Activated CD4-positive, CD25-positive, alpha-beta regulatory T cell treated with anti-CD3 and anti-CD28 coated beads, Interleukin-2, amount 50 U/mL, for 24 hours (primary cell): ENCODE results near the gene HADHB.
A peak's percentile ranks its signal among the peaks of the same experiment; 100 is the strongest.

Source experiments
- ATAC-seq, 2 donors: fragments of 150-1000 bp; cut with Tn5 transposase; one replicate each; pipeline ENCODE4 v1.10.0; 2021; ENCODE audit warnings: mild to moderate bottlenecking in 1 of 2, moderate library complexity in 1 of 2

HADHB gene

GRCh38 chr2:26244309-26245230, at the start of gene HADHB, which contains the start of gene HADHA:
Gene HADHB, plus strand, starts transcription at chr2:26244939. Its CDS starts 9,316 bp downstream, at chr2:26254255.
Gene HADHA, minus strand, starts transcription at chr2:26244632. Its CDS starts 36 bp downstream, at chr2:26244596.
- ATAC-seq, result peak; percentile 81 to 85

DNA sequence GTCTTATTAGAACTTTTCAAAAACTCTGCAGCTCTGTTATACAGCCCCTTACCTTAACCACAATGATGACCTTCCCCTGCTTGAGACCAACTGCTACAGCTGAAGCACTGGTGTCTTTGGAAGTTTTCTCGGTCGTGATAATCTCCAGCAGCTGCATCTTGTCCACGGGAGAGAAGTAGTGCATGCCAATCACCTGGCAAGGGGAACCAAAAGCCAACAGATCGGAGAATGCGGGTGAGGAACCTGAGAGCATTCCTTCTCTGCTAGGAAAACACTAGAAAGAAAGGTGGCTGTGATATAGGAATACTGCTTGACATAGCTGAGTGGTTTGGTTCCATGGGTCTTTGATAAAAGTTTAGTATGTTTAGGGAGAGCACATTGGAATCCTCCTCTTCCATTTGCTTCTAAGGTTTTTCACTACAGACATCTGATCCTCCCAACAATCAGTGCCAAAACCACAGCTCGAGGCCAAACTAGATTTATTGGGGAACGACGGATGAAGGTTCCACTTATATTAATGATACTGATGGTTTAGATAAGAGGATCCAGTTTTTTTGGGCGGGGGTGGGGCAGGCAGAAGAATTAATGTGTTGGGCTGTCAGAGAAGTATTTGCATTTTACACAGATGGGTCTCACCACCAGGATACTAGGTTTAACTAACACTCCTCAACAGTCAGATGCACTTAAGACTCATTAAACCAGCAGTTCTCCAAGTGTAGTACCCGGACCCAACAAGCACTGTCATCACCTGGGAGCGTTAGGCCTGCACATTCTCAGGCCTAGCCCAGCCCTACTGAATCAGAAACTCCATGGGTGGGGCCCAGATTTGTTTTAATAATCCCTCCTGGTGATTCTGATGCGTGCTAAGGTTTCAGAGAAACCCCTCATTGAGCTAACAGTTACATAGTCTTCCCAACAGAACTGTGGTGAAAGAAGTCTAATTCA, 49.4 kb upstream of the HADHB start:
- no peak for ATAC-seq

GRCh38 chr2:26196683-26197418, 47.9 kb upstream of the HADHB start:
- no peak for ATAC-seq

DNA sequence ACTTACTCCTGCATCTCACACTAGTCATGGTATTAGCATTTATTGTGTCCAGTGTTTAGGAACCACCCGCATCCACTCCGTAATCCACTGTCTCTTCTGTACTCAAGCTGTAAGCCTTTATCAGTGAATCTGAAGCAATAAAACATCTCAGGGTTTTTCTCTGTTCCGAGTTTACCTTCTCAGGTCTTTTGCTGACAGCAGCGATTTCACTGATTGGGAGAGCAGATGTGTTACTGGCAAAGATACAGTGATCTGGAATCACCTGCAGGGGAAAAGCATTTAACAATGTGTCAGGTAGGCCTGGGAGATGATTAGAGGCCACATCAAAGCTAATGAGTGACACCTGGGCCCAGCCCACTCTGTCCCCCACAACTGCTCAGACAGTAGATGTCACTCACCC, 47.2 kb upstream of the HADHB start:
- ATAC-seq, result no peak

DNA sequence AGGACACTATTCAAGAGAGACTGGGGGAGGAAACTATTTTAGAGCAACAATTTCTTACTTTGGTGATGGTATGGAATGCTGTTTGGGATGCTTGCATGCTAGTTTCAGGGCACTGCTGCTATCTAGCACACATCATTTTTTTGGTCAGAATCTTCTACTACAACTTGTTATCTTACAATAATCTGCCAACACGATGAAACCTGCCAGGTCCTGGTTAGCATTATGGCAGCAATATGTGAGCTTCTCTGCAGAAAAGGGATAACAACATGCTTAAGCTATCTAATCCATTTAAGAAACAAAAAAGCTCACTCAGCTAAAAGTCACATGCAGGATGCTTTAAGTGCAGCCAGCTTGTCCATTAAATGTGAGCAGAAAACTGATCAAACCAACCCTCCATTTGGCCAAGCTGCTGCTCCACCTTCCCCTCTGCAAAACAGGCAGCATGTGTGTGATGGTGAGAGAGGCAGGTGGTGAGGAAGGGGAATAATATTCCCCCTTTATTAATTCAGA, 41.7 kb upstream of the HADHB start:
- no peak for ATAC-seq

- no peak for ATAC-seq
Observed at GRCh38 chr2:26203906-26204305, 40.8 kb upstream of the HADHB start.

DNA sequence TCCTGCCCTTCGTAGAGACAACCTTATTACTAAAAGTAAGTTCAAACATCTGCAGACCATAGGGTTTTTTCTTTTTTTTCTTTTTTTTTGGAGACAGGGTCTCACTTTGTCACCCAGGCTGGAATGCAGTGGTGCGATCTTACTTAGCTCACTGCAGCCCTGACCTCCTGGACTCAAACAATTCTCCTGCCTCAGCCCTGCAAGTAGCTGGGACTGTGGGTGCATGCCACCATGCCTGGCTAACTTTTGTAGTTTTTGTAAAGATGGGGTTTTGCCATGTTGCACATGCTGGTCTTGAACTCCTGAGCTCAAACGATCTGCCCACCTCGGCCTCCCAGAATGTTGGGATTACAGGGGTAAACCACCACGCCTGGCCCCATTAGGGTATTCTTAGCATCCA, 32.7 kb upstream of the HADHB start:
- ATAC-seq, result no peak

DNA sequence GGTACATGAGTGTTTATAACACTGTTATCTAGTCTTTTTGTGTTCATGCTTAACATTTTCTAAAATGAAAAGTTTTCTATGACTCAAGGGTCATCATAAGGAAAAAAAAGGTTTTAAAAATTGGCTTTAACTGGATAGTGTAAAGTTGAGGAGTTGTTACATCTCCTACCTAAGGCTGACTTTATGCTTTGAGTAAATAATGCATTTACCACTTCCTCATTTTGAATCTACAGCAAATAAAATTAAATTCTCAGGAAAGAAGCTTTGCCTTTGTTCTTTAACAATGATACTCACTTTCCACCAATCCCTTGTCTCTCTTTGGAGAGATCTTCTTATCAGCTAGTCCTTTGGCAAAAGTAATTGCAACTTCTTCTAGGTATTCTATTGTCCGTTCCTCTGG, 30.0 kb upstream of the HADHB start:
- no peak for ATAC-seq

DNA sequence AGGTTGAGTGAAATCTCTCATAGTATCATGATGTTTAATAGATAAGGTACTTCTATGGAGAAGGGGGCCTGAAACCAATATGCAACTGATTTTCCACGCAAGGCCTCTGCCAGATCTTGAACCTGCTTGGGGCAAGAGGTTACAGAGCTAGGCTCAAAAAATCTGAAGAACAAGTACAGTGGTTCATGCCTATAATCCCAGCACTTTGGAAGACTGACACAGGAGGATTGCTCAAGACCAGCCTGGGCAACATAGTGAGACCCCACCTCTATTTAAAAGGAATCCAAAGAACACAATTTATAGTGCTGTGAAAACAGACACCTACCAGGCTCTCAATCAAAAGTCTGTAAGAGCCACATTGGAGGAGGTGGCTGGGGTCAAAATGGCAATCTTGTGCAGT, 28.9 kb upstream of the HADHB start:
- ATAC-seq, result no peak

DNA sequence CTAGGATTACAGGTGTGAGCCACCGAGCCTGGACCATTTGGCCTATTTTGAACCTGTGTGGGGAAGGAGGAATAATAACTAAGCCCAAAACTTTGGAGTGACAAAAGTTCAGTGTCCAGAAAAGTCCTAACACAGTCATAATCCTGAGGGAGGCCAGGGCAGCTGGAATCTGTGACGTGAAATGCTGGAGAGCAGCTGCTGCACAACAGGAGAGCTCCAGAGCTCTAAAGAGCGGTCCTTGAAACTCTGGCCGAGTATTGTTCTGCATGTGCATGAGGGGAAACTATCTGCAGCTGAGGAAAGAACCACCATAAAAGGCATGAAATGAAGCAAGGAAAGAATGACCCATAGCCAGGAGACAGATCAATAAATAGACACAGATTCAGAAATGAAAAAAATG, 28.2 kb upstream of the HADHB start:
- no peak for ATAC-seq

- no peak for ATAC-seq
Observed at GRCh38 chr2:26217720-26218119, 27.0 kb upstream of the HADHB start.

GRCh38 chr2:26223018-26223417, 21.7 kb upstream of the HADHB start:
- no peak for ATAC-seq

GRCh38 chr2:26224095-26224494, 20.6 kb upstream of the HADHB start:
- ATAC-seq, result no peak

DNA sequence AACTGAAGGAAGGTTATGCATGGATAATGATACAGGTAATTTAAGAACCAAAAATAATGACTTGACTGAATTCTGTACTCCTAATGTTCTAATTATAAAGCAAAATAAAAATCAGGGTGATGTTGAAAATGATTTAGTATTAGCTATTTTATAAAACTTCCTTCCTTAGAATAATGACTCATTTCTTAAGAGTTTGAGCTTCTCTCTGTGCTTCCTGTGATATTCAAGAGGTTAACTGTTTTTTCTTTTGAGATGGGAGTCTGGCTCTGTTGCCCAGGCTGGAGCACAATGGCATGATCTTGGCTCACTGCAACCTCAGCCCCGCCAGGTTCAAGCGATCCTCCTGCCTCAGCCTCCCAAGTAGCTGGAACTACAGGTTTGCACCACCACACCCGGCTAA, 15.1 kb upstream of the HADHB start:
- no peak for ATAC-seq

- no peak for ATAC-seq
Observed at GRCh38 chr2:26230806-26231205, 13.9 kb upstream of the HADHB start.

- ATAC-seq, result no peak
Observed at GRCh38 chr2:26235089-26235488, 9.7 kb upstream of the HADHB start.

DNA sequence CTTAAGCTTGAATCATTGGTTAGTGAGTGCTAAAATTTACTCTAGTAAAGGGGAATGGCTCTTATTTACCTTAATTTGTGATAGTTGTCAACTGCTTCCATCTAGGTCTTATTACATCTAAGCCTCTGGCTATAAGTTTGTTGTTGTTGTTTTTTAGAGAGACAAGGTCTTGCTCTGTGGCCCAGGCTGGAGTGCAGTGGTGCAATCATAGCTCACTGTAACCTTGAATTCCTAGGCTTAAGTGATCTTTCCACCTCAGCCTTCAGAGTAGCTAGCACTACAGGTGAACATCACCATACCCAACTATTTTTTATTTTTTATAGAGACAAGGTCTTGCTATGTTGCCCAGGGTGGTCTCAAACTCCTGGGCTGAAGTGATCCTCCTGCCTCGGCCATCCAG, 6.9 kb upstream of the HADHB start:
- ATAC-seq, result no peak

GRCh38 chr2:26238311-26238958, 6.3 kb upstream of the HADHB start:
- no peak for ATAC-seq

DNA sequence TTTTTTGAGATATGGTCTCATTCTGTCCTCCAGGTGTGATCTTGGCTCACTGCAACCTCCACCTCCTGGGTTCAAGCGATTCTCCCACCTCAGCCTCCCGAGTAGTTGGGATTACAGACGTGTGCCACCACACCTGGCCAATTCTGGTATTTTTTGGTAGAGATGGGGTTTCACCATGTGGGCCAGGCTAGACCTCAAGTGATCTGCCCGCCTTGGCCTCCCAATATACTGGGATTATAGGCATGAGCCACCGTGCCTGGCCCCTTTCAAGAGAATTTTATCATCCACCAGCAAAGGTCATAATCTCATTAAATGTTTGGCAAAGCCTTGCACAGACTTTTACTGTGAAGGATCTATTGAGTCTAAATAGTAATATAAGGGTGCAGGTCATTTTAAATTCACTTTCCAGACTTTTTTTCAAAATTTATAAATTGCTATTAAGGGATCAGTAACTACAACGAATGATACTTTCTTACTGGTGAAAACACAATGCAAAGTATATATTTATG, 2.8 kb upstream of the HADHB start:
- ATAC-seq, result no peak

- no peak for ATAC-seq
Observed at GRCh38 chr2:26243470-26244308, 1.1 kb upstream of the HADHB start.

- ATAC-seq, result peak; percentile 14 to 18
Observed at GRCh38 chr2:26245231-26245732, 543 bp downstream of the HADHB start.
